Mesendoderm (in vitro differentiated cells): Measurements from ENCODE around the gene PKP2.

ENCODE experiments used
- DNase-seq: peaks from one replicate; pipeline ENCODE4 v3.0.0; 2013
- H2AK5ac ChIP-seq: 2 replicates; pipeline ENCODE4 v1.6.1; 2013; ENCODE audit warnings: low read length, inconsistent platforms
- H2BK120ac ChIP-seq: 2 replicates; pipeline ENCODE4 v1.6.1; 2013; ENCODE audit warnings: low read depth, mild to moderate bottlenecking, low read length, moderate library complexity, mixed read lengths
- H2BK15ac ChIP-seq: replicated peaks from 2 replicates; pipeline ENCODE4 v1.6.1; 2013; ENCODE audit warnings: low read depth, mild to moderate bottlenecking, moderate library complexity
- H2BK5ac ChIP-seq: 2 replicates; pipeline ENCODE4 v1.6.1; 2013; ENCODE audit warnings: low read length, inconsistent platforms
- H3K18ac ChIP-seq: 2 replicates; pipeline ENCODE4 v1.6.1; 2013; ENCODE audit warnings: mild to moderate bottlenecking, low read length, mixed read lengths
- H3K23ac ChIP-seq: one replicate; pipeline ENCODE4 v1.6.1; 2013; ENCODE audit warnings: low read length
- H3K27ac ChIP-seq: 2 replicates; pipeline ENCODE4 v1.5.1; 2013; ENCODE audit warnings: low read depth, mild to moderate bottlenecking, inconsistent platforms, low read length, moderate library complexity
- H3K27me3 ChIP-seq: 2 replicates; pipeline ENCODE4 v1.6.1; 2013; ENCODE audit warnings: low read length, control low read depth, mild to moderate bottlenecking, inconsistent platforms; ENCODE audit not compliant: insufficient read depth, poor library complexity
- H3K36me3 ChIP-seq: 2 replicates; pipeline ENCODE4 v1.6.1; 2013; ENCODE audit warnings: low read length, inconsistent platforms; ENCODE audit not compliant: control insufficient read depth, insufficient read depth
- H3K4ac ChIP-seq: one replicate; pipeline ENCODE4 v1.6.1; 2013; ENCODE audit warnings: low read depth, mild to moderate bottlenecking, low read length, moderate library complexity
- H3K4me1 ChIP-seq: 2 replicates; pipeline ENCODE4 v1.6.1; 2013; ENCODE audit warnings: low read depth, low read length, inconsistent platforms; ENCODE audit not compliant: control insufficient read depth
- H3K4me2 ChIP-seq: 2 replicates; pipeline ENCODE4 v1.6.1; 2013; ENCODE audit warnings: low read length
- H3K4me3 ChIP-seq: 2 replicates; pipeline ENCODE4 v1.5.1; 2013; ENCODE audit warnings: mild to moderate bottlenecking, low read length
- H3K56ac ChIP-seq: one replicate; pipeline ENCODE4 v1.6.1; 2013; ENCODE audit warnings: low read length
- H3K79me1 ChIP-seq: 2 replicates; pipeline ENCODE4 v1.6.1; 2013; ENCODE audit warnings: low read length, inconsistent platforms
- H3K79me2 ChIP-seq: 2 replicates; pipeline ENCODE4 v1.6.1; 2013; ENCODE audit warnings: mild to moderate bottlenecking, low read length; ENCODE audit not compliant: control insufficient read depth, insufficient read depth
- H3K9ac ChIP-seq: 2 replicates; pipeline ENCODE4 v1.6.1; 2013; ENCODE audit warnings: low read length, inconsistent platforms
- H4K5ac ChIP-seq: one replicate; pipeline ENCODE4 v1.6.1; 2013; ENCODE audit warnings: low read length
- H4K8ac ChIP-seq: one replicate; pipeline ENCODE4 v1.6.1; 2013; ENCODE audit warnings: low read depth, mild to moderate bottlenecking, control low read depth, low read length, moderate library complexity
- whole genome bisulfite sequencing: extraction: QIAGEN DNeasy Blood & Tissue Kit; methylation state at CpG from one replicate; pipeline ENCODE4 v1.1.7; 2013; ENCODE audit warnings: low lambda C conversion rate, missing lambda C conversion rate; ENCODE audit not compliant: insufficient coverage; ENCODE audit errors: extremely low coverage; 5-methylcytosine and 5-hydroxymethylcytosine counted together

PKP2 gene

GRCh38 chr12:32801269-32801980 is 95.2 kb downstream of the PKP2 start:
- H2BK5ac ChIP-seq = no peak overlapping the region
- no peaks in the 10 kb centered on the region for H3K27me3 ChIP-seq
- no peak overlapping the region for H3K56ac ChIP-seq
- no peak overlapping the region for H3K4ac ChIP-seq
- H3K4me1 ChIP-seq = no peaks in the 10 kb centered on the region
- H2AK5ac ChIP-seq = no peak overlapping the region
- no peaks in the 10 kb centered on the region for H3K36me3 ChIP-seq
- no peak overlapping the region for H3K18ac ChIP-seq
- H3K27ac ChIP-seq = no peak overlapping the region
- no peak for DNase-seq
- no peak overlapping the region for H2BK15ac ChIP-seq
- no peak overlapping the region for H4K5ac ChIP-seq
- no peak overlapping the region for H3K4me3 ChIP-seq
- H3K79me2 ChIP-seq = no peaks in the 10 kb centered on the region
- H3K9ac ChIP-seq = no peak overlapping the region
- H4K8ac ChIP-seq = no peak overlapping the region
- no peak overlapping the region for H3K23ac ChIP-seq
- no CpG with 5 or more reads among the region's 5 CpGs for WGBS
- H2BK120ac ChIP-seq = no peak overlapping the region
- no peaks in the 10 kb centered on the region for H3K79me1 ChIP-seq
- no peak overlapping the region for H3K4me2 ChIP-seq

DNA sequence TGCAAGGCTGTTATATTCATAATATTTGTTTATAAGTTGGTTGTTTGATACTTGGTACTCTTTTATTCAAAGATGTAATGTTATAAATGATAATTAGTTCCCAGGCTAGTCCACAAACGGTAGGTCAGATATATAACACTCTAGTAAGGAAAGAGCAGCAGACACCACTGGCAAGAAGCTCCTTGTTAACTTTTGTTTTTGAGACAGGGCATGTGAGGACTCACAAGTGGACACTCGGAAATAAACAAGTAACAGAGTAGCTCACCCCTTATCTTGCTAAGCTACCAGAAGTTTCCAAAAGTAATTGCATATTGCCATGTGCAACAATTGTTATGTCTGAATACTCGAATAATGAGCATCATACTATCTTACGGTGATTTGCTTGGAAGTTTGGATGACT is 102.3 kb downstream of the PKP2 start:
- no peak overlapping the region for H3K4me3 ChIP-seq

DNA sequence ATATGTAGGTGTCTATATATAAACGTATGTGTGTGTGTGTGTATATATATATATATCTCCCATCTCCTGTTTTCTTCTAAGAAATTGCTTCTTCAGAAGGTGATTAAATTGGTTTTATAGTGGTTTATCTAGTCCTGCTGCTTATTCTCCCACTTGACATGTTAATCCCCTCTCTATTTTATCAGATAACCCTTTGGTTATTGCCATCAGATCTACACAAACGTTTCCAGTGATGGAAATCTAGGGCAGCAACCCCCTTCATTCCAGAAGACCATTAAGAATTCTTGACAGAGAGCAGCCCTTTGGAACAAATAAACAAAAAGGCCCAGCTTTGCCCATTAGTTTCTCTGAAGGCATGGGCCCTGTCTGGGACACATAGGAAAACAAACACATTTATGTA is 106.7 kb downstream of the PKP2 start:
- Histone ChIP-seq H3K18ac (no peak overlapping the region), H2BK15ac (no peak overlapping the region), H3K4me3 (no peak overlapping the region), H3K4me2 (no peak overlapping the region), H3K79me2 (no peaks in the 10 kb centered on the region), H3K23ac (no peak overlapping the region), H3K27me3 (no peaks in the 10 kb centered on the region), H3K36me3 (no peaks in the 10 kb centered on the region), H3K9ac (no peak overlapping the region), H4K5ac (no peak overlapping the region), H3K79me1 (no peaks in the 10 kb centered on the region), H3K56ac (no peak overlapping the region), H4K8ac (no peak overlapping the region), H3K4ac (no peak overlapping the region), H3K27ac (no peak overlapping the region), H2BK5ac (no peak overlapping the region), H2BK120ac (no peak overlapping the region), H3K4me1 (no peaks in the 10 kb centered on the region), H2AK5ac (no peak overlapping the region)
- DNase-seq = no peak
- WGBS = no CpG with 5 or more reads among the region's 2 CpGs

More for the DNA sequence above, 102.3 kb downstream of the PKP2 start:
- Histone ChIP-seq H3K4ac (no peak overlapping the region), H2BK120ac (no peak overlapping the region), H3K4me1 (no peaks in the 10 kb centered on the region), H2BK15ac (no peak overlapping the region), H4K8ac (no peak overlapping the region), H3K9ac (no peak overlapping the region), H4K5ac (no peak overlapping the region), H2AK5ac (no peak overlapping the region), H3K36me3 (no peaks in the 10 kb centered on the region), H3K27me3 (no peaks in the 10 kb centered on the region), H3K79me1 (no peaks in the 10 kb centered on the region), H3K18ac (no peak overlapping the region), H3K27ac (no peak overlapping the region), H3K56ac (no peak overlapping the region), H2BK5ac (no peak overlapping the region), H3K4me2 (no peak overlapping the region), H3K79me2 (no peaks in the 10 kb centered on the region), H3K23ac (no peak overlapping the region)
- no CpG with 5 or more reads among the region's 4 CpGs for WGBS
- no peak for DNase-seq

- no peaks in the 10 kb centered on the region for H3K79me1 ChIP-seq
- no peak overlapping the region for H2AK5ac ChIP-seq
- no peak overlapping the region for H3K4ac ChIP-seq
- H2BK5ac ChIP-seq = no peak overlapping the region
- H3K4me2 ChIP-seq = no peak overlapping the region
- no peak overlapping the region for H3K18ac ChIP-seq
- no peak overlapping the region for H2BK15ac ChIP-seq
- H3K56ac ChIP-seq = no peak overlapping the region
- no peaks in the 10 kb centered on the region for H3K36me3 ChIP-seq
- H4K5ac ChIP-seq = no peak overlapping the region
- no peaks in the 10 kb centered on the region for H3K27me3 ChIP-seq
- H3K4me1 ChIP-seq = no peaks in the 10 kb centered on the region
- H4K8ac ChIP-seq = no peak overlapping the region
- no peak overlapping the region for H3K23ac ChIP-seq
- H2BK120ac ChIP-seq = no peak overlapping the region
- no peak for DNase-seq
- no peak overlapping the region for H3K9ac ChIP-seq
- H3K27ac ChIP-seq = no peak overlapping the region
- no peaks in the 10 kb centered on the region for H3K79me2 ChIP-seq
- H3K4me3 ChIP-seq = no peak overlapping the region
Observed at GRCh38 chr12:32789446-32789845, 107.1 kb downstream of the PKP2 start.

DNA sequence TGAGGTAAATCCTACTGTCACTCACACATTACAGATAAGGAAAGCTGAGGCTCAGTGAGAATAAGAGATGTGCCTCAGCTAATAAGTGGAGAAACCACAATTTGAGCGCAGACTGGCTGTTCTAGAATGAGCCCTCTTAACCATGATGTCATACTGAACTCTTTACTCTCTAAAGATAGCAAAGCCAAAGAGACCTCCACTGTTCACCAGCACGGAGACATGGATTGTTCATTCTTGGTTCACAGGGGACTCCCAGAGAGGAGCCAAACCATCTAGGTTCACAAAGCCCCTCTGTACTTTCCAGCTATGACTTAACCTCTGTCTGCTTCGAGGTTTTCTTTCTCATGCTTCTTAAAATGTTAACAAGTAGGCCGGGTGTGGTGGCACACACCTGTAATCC is 108.2 kb downstream of the PKP2 start:
- no peak overlapping the region for H3K4ac ChIP-seq
- no peak overlapping the region for H3K27ac ChIP-seq
- DNase-seq = no peak

GRCh38 chr12:32785557-32785956 is 111.0 kb downstream of the PKP2 start:
- Histone ChIP-seq H3K27me3 (no peaks in the 10 kb centered on the region), H3K18ac (no peak overlapping the region), H3K9ac (no peak overlapping the region), H2BK15ac (no peak overlapping the region), H3K36me3 (no peaks in the 10 kb centered on the region), H3K79me2 (no peaks in the 10 kb centered on the region), H2BK5ac (no peak overlapping the region), H2BK120ac (no peak overlapping the region), H3K4me3 (no peak overlapping the region), H3K56ac (no peak overlapping the region), H3K23ac (no peak overlapping the region), H3K79me1 (no peaks in the 10 kb centered on the region), H4K8ac (no peak overlapping the region), H2AK5ac (no peak overlapping the region), H4K5ac (no peak overlapping the region), H3K4me1 (no peaks in the 10 kb centered on the region), H3K4ac (no peak overlapping the region), H3K27ac (no peak overlapping the region), H3K4me2 (no peak overlapping the region)
- DNase-seq = no peak
- no CpG with 5 or more reads among the region's 5 CpGs for WGBS

More for the DNA sequence above, 108.2 kb downstream of the PKP2 start:
- Histone ChIP-seq H2AK5ac (no peak overlapping the region), H3K18ac (no peak overlapping the region), H2BK15ac (no peak overlapping the region), H3K23ac (no peak overlapping the region), H2BK5ac (no peak overlapping the region), H3K79me2 (no peaks in the 10 kb centered on the region), H3K79me1 (no peaks in the 10 kb centered on the region), H3K27me3 (no peaks in the 10 kb centered on the region), H3K36me3 (no peaks in the 10 kb centered on the region), H3K56ac (no peak overlapping the region), H2BK120ac (no peak overlapping the region), H4K8ac (no peak overlapping the region), H3K9ac (no peak overlapping the region), H4K5ac (no peak overlapping the region), H3K4me1 (no peaks in the 10 kb centered on the region), H3K4me2 (no peak overlapping the region), H3K4me3 (no peak overlapping the region)
- WGBS = no CpG with 5 or more reads among the region's 4 CpGs
